BLaER1 treated with 17β-estradiol and CSF1 and Interleukin-3, amounts not matched to agents 10 nM and 100 nM (cell line): Measurements from ENCODE around the gene PTPRD.

ENCODE experiments used
- H3K27ac ChIP-seq, 11 experiments: shearing (Covaris generic); formaldehyde crosslinking; 2 replicates each; pipeline ENCODE4 v1.8.1; 2022
- H3K27me3 ChIP-seq, 11 experiments: shearing (Covaris generic); formaldehyde crosslinking; 2 replicates each; pipeline ENCODE4 v1.8.1; 2022
- H3K36me3 ChIP-seq, 11 experiments: shearing (Covaris generic); formaldehyde crosslinking; 2 replicates each; pipeline ENCODE4 v1.8.1; 2022
- H3K4me1 ChIP-seq, 10 experiments: shearing (Covaris generic); formaldehyde crosslinking; 2 replicates each; pipeline ENCODE4 v1.8.1; 2022
- H3K4me2 ChIP-seq, 11 experiments: shearing (Covaris generic); formaldehyde crosslinking; 2 replicates each; pipeline ENCODE4 v1.8.1; 2022
- H3K4me3 ChIP-seq, 10 experiments: shearing (Covaris generic); formaldehyde crosslinking; 2 replicates each; pipeline ENCODE4 v1.8.1; 2022
- H3K9ac ChIP-seq, 11 experiments: shearing (Covaris generic); formaldehyde crosslinking; 2 replicates each; pipeline ENCODE4 v1.8.1; 2022
- H3K9me3 ChIP-seq, 11 experiments: shearing (Covaris generic); formaldehyde crosslinking; replicated peaks in 1 of 11; 2 replicates each; pipeline ENCODE4 v1.8.1; 2022
- H4K20me1 ChIP-seq, 11 experiments: shearing (Covaris generic); formaldehyde crosslinking; 2 replicates each; pipeline ENCODE4 v1.8.1; 2022
- Cebpa-rat ChIP-seq, 11 experiments: shearing (Covaris generic); IDR thresholded peaks; 2 replicates each; pipeline ENCODE4 v1.8.1; 2022

The PTPRD gene

GRCh38 chr9:10127867-10128266 lies 484.9 kb downstream of the PTPRD start:
- no peak overlapping the region for H3K27ac ChIP-seq
- no peak overlapping the region for H3K9ac ChIP-seq
- no peaks in the 10 kb centered on the region for H3K9me3 ChIP-seq
- no peaks in the 10 kb centered on the region for H4K20me1 ChIP-seq
- H3K4me1 ChIP-seq: no peaks in the 10 kb centered on the region
- no peak overlapping the region for H3K4me3 ChIP-seq
- H3K36me3 ChIP-seq: no peaks in the 10 kb centered on the region
- no peaks in the 10 kb centered on the region for H3K27me3 ChIP-seq
- no peak overlapping the region for H3K4me2 ChIP-seq
- TF ChIP-seq Cebpa-rat (IDR thresholded peaks at IDR 0.05): no peak

GRCh38 chr9:10112798-10113197 lies 500.0 kb downstream of the PTPRD start:
- no peaks in the 10 kb centered on the region for H3K4me1 ChIP-seq
- no peak for TF ChIP-seq Cebpa-rat (IDR thresholded peaks at IDR 0.05)
- no peaks in the 10 kb centered on the region for H3K9me3 ChIP-seq
- H3K27me3 ChIP-seq: no peaks in the 10 kb centered on the region
- no peak overlapping the region for H3K4me2 ChIP-seq
- H3K4me3 ChIP-seq: no peak overlapping the region
- no peak overlapping the region for H3K9ac ChIP-seq
- H3K27ac ChIP-seq: no peak overlapping the region
- no peaks in the 10 kb centered on the region for H4K20me1 ChIP-seq
- no peaks in the 10 kb centered on the region for H3K36me3 ChIP-seq

DNA sequence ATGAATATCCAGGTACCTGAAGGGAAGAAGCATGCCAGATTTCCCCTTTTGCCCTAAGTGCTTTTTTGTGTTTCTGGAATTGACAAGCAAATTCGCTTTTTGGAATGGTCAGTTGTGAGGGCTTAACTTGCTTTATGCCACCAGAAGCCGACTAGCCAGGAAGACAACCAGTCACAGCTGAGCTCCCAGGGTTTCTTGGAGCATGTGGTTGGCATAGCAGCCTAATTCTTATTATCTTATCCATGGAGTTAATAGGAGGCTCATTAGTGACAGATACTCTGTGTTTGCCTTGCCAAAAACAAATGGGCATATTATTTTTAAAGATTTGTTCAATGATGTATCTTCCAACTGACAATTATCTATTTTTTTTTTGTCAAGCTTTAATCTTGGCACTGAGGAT lies 500.7 kb downstream of the PTPRD start:
- no peaks in the 10 kb centered on the region for H4K20me1 ChIP-seq
- no peaks in the 10 kb centered on the region for H3K4me1 ChIP-seq
- no peak overlapping the region for H3K9ac ChIP-seq
- H3K4me3 ChIP-seq: no peak overlapping the region
- H3K27ac ChIP-seq: no peak overlapping the region
- no peak for TF ChIP-seq Cebpa-rat (IDR thresholded peaks at IDR 0.05)
- H3K4me2 ChIP-seq: no peak overlapping the region
- no peaks in the 10 kb centered on the region for H3K27me3 ChIP-seq
- no peaks in the 10 kb centered on the region for H3K9me3 ChIP-seq
- no peaks in the 10 kb centered on the region for H3K36me3 ChIP-seq

GRCh38 chr9:10108815-10109214 lies 504.0 kb downstream of the PTPRD start:
- Histone ChIP-seq H3K4me2 (no peak overlapping the region), H3K4me3 (no peak overlapping the region), H3K27me3 (no peaks in the 10 kb centered on the region), H3K36me3 (no peaks in the 10 kb centered on the region), H3K9me3 (no peaks in the 10 kb centered on the region), H3K4me1 (no peaks in the 10 kb centered on the region), H3K27ac (no peak overlapping the region), H4K20me1 (no peaks in the 10 kb centered on the region), H3K9ac (no peak overlapping the region)
- no peak for TF ChIP-seq Cebpa-rat (IDR thresholded peaks at IDR 0.05)

- H3K9ac ChIP-seq: no peak overlapping the region
- H3K27ac ChIP-seq: no peak overlapping the region
- TF ChIP-seq Cebpa-rat (IDR thresholded peaks at IDR 0.05): no peak
- no peaks in the 10 kb centered on the region for H3K9me3 ChIP-seq
- H3K4me1 ChIP-seq: no peaks in the 10 kb centered on the region
- H3K27me3 ChIP-seq: no peaks in the 10 kb centered on the region
- H3K4me2 ChIP-seq: no peak overlapping the region
- no peaks in the 10 kb centered on the region for H4K20me1 ChIP-seq
- H3K4me3 ChIP-seq: no peak overlapping the region
- H3K36me3 ChIP-seq: no peaks in the 10 kb centered on the region
Measured at GRCh38 chr9:10104774-10105173, 508.0 kb downstream of the PTPRD start.

GRCh38 chr9:10095208-10095607 lies 517.6 kb downstream of the PTPRD start:
- Histone ChIP-seq H3K9ac (no peak overlapping the region), H4K20me1 (no peaks in the 10 kb centered on the region), H3K9me3 (no peaks in the 10 kb centered on the region), H3K36me3 (no peaks in the 10 kb centered on the region), H3K4me1 (no peaks in the 10 kb centered on the region), H3K27ac (no peak overlapping the region), H3K27me3 (no peaks in the 10 kb centered on the region), H3K4me2 (no peak overlapping the region), H3K4me3 (no peak overlapping the region)
- TF ChIP-seq Cebpa-rat (IDR thresholded peaks at IDR 0.05): no peak

- Histone ChIP-seq H3K9me3 (no peaks in the 10 kb centered on the region), H3K27me3 (no peaks in the 10 kb centered on the region), H3K4me1 (no peaks in the 10 kb centered on the region), H3K4me2 (no peak overlapping the region), H3K4me3 (no peak overlapping the region), H4K20me1 (no peaks in the 10 kb centered on the region), H3K9ac (no peak overlapping the region), H3K27ac (no peak overlapping the region), H3K36me3 (no peaks in the 10 kb centered on the region)
- no peak for TF ChIP-seq Cebpa-rat (IDR thresholded peaks at IDR 0.05)
Measured at GRCh38 chr9:10094563-10094962, 518.2 kb downstream of the PTPRD start.

- no peak overlapping the region for H3K9ac ChIP-seq
- H3K27me3 ChIP-seq: no peaks in the 10 kb centered on the region
- no peaks in the 10 kb centered on the region for H3K9me3 ChIP-seq
- peaks cover 0 to 2% (median under 1%) of the 10 kb centered on the region in 10 experiments; a peak in 6 of 20 replicates for H3K4me1 ChIP-seq
- no peak overlapping the region for H3K4me3 ChIP-seq
- no peaks in the 10 kb centered on the region for H4K20me1 ChIP-seq
- H3K36me3 ChIP-seq: no peaks in the 10 kb centered on the region
- H3K27ac ChIP-seq: no peak overlapping the region
- H3K4me2 ChIP-seq: no peak overlapping the region
- TF ChIP-seq Cebpa-rat (IDR thresholded peaks at IDR 0.05): no peak
Measured at GRCh38 chr9:10080012-10080411, 532.8 kb downstream of the PTPRD start.

GRCh38 chr9:10079284-10079964 lies 533.4 kb downstream of the PTPRD start:
- Histone ChIP-seq H3K4me2 (no peak overlapping the region), H3K9ac (no peak overlapping the region), H3K27ac (no peak overlapping the region), H3K27me3 (no peaks in the 10 kb centered on the region), H3K9me3 (no peaks in the 10 kb centered on the region), H4K20me1 (no peaks in the 10 kb centered on the region), H3K4me1 (peaks cover 0 to 8% (median 6%) of the 10 kb centered on the region in 10 experiments; a peak in 13 of 20 replicates), H3K4me3 (no peak overlapping the region), H3K36me3 (no peaks in the 10 kb centered on the region)
- TF ChIP-seq Cebpa-rat (IDR thresholded peaks at IDR 0.05): no peak

DNA sequence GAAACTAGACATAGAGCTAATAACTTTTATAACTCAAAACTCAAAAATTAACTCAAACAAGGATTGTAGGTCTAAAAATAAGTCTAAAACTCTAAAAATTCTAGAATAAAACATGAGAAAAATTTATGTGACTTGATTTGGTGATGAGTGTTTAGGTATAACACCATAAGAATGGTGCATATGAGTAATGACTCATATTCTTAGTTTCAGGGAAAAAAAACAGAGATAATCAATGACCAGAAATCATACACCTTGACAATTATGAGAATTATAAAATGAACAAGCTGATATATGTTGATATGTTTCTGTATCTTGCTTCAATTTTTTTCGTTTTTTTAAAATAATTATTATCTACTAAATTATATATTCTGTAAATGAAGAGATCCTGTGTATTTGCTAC lies 541.2 kb downstream of the PTPRD start:
- H3K9ac ChIP-seq: no peak overlapping the region
- H3K27ac ChIP-seq: no peak overlapping the region
- no peak overlapping the region for H3K4me3 ChIP-seq
- H3K36me3 ChIP-seq: no peaks in the 10 kb centered on the region
- H3K9me3 ChIP-seq: peaks cover 0 to 8% (median 4%) of the 10 kb centered on the region in 11 experiments; a peak in 7 of 22 replicates
- H3K27me3 ChIP-seq: no peaks in the 10 kb centered on the region
- H3K4me2 ChIP-seq: no peak overlapping the region
- H3K4me1 ChIP-seq: peaks cover 0 to 22% (median 15%) of the 10 kb centered on the region in 10 experiments; a peak in 14 of 20 replicates
- no peaks in the 10 kb centered on the region for H4K20me1 ChIP-seq
- no peak for TF ChIP-seq Cebpa-rat (IDR thresholded peaks at IDR 0.05)
